Skeletal muscle cell (primary cell): ENCODE data around the gene TECR.

Source experiments
- DNase-seq: peaks from one replicate; pipeline ENCODE4 v3.0.0-alpha.2; 2010; ENCODE audit warnings: low read depth
- H3K4me3 ChIP-seq: 2 replicates; pipeline ENCODE4 v1.5.1; 2011; ENCODE audit warnings: low read depth, mild to moderate bottlenecking, control low read depth, low read length, moderate library complexity

Gene TECR

GRCh38 chr19:14507704-14508542, 21.5 kb upstream of the TECR start:
- no peak for DNase-seq

GRCh38 chr19:14510311-14511228, 18.8 kb upstream of the TECR start:
- H3K4me3 ChIP-seq = no peak overlapping the region
- peak; percentile 51 for DNase-seq

More at GRCh38 chr19:14507704-14508542, 21.5 kb upstream of the TECR start:
- H3K4me3 ChIP-seq = no peak overlapping the region

- H3K4me3 ChIP-seq = no peak overlapping the region
- DNase-seq = no peak
Observed at GRCh38 chr19:14511229-14511593, 18.2 kb upstream of the TECR start.

DNA sequence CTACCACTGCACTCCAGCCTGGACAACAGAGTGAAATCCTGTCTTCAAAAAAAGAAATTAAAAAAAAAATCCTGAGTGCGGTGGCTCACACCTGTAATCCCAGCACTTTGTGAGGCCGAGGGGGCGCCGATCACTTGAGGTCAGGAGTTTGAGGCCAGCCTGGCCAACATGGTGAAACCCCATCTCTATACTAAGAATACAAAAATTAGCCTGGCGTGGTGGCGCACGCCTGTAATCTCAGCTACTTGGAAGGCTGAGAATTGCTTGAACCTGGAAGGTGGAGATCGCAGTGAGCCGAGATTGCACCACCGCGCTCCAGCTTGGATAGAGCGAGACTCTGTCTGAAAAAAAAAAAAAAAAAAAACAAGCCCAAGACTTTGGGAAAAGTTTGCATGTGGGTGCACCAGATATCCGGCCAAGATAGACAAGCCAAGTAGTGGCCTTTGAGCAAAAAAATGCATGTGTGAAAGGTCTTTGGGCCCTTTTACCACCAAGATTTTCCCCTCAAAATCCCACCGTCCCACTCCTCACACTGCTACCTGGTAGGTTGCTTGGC, 16.9 kb upstream of the TECR start:
- no peak for DNase-seq
- no peak overlapping the region for H3K4me3 ChIP-seq

DNA sequence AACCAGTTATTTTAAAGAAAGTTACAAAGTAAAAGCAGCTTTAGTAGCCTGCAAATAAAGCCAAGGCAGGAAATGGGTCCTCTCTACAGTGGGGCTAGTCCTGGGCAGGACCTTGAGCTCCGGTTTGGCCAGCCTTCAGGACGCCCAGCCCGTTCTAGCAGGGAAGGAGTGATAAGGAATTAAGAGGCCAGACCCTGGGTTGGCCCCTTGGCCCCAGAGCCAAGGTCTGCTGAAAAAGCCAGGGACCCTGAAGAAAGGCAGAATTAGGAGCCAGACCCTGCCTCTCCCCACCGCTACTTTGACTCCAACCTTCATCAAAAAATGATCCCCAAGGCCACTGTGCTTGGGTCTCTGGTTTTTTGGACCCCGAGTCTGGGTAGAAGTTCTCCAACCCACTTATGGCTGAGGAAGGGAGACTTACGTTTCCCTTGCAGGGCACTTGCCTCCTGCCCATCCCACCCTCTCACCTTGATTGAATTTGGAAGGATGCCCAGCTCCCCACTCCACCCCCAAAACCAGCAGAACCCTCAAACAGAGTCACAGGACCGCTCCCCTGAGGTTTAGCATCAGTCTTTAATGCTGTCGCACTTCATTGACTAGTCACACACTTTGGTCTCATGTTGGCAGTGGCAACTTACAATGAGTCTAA, 15.1 kb upstream of the TECR start:
- DNase-seq = no peak
- H3K4me3 ChIP-seq = no peak overlapping the region

DNA sequence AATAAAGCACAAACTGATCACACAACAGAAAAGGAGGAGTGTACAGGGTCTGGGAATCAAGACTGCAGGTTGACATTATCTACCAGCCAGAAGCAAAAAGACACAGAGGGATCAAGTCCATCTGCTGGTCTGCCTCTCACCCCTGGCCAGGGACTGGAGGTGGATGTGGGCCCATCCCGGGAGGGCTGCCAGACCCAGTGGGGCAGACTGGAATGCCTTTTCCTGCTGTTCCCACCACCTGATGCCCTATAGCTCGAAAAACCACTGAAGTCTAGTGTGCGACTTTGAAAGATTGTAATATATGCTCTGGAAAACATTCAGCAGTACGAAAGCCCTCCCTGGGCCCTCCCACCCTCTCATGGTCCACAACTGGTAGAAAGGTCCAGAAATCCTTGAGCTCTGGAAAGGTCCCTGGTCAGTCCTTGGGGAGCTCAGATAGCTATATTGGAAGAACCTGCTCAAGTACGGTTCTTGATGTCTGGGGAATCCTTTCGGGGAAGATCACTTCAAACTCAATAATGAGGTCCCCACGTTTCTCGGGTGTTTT, 13.8 kb upstream of the TECR start:
- peak overlapping the region; percentile 90 for H3K4me3 ChIP-seq
- DNase-seq = no peak

DNA sequence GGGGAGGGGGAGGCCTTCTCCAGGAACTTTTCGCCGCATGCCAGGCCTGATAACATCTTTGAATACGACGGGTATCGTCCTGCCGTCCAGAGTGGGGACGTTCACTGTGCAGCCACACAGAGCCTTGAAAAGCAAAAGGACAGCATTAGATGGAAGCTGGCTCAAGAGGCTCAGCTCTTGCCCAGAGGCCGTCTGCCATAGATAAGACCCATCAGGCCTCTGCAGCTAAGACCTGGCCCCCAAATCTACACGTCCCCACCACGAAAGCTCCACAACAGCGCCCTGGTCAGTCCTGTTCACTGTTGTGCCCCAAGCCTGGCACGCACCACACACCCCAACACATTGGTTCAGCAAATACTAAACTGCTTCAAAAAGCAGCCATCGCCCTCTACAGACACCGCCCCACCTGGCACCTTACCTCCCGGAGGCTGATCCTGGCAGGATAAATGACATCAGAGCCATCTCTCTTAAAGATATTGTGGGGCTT, 13.3 kb upstream of the TECR start:
- no peak for DNase-seq
- H3K4me3 ChIP-seq = peak overlapping the region; percentile 90

DNA sequence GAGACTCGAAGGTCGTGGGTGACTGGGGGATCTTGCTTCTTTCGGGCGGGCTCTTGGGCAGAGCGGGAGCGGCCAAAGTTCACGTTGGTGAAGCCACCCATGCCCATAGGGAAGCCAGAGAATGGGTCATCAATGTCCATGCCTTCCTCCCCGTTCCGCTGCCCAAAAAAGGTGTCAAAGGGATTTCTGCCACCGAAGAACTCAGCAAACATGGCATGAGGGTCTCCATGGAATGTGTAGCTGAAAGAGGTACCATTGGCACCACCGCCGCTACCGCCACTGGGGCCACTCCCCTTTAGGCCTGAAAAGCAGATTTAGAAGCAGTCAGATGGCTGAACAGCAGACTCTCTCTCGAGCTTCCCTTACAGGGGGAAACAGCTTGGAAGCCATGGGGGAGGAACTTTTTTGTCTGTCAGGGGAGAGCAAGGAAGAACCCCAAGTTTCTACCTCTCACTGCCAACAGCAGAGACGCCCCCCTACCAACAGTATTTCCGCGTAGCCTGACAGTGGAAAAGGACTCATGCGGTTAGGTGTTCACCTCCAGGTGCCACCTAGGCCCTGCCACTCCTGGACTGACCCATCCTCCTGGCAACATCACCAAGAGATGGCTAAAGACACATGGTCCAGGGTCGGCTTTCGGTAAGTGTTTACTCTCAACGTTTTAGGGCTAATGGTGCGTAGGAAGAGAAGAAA, 12.5 kb upstream of the TECR start:
- H3K4me3 ChIP-seq = peak overlapping the region; percentile 90
- no peak for DNase-seq

- DNase-seq = no peak
Observed at GRCh38 chr19:14517446-14517839, 12.0 kb upstream of the TECR start.

DNA sequence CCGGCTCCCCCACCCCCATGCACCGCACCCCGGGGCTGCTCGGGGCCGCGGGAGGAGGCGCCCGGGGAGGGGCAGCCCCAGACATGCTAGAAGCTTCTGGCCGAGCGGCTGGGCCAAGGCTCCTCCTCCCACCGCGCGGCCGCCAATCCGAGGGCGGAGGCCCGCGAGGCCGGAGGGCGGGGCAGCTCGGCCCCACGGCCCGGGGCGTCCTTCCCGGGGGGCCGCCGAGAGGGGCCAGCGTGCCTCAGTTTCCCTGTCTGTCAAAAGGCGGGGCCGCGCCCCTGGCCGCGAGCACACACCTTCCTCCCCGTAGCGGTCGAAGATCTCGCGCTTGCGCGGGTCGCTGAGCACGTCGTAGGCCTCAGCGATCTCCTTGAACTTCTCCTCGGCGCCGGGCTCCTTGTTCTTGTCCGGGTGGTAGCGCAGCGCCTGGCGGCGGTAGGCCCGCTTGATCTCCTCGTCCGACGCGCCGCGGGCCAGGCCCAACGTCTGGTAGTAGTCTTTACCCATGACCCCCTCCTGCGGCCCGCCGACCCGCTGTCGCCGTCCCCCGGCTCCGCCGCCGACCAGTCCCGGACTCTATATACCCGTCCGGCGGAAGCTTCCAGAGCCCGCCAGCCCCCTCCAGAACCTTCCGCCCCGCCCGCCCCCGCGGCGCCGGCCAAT, 11.4 kb upstream of the TECR start, which contains the start of gene DNAJB1:
Gene DNAJB1 (minus strand): TSS at position 558 of the 666 bp plus-strand sequence. CDS start 48 bp downstream, at position 510.
- H3K4me3 ChIP-seq = peak within 1 kb of the TSS; percentile 90
- DNase-seq = no peak

More at GRCh38 chr19:14517446-14517839, 12.0 kb upstream of the TECR start:
- peak overlapping the region; percentile 90 for H3K4me3 ChIP-seq

DNA sequence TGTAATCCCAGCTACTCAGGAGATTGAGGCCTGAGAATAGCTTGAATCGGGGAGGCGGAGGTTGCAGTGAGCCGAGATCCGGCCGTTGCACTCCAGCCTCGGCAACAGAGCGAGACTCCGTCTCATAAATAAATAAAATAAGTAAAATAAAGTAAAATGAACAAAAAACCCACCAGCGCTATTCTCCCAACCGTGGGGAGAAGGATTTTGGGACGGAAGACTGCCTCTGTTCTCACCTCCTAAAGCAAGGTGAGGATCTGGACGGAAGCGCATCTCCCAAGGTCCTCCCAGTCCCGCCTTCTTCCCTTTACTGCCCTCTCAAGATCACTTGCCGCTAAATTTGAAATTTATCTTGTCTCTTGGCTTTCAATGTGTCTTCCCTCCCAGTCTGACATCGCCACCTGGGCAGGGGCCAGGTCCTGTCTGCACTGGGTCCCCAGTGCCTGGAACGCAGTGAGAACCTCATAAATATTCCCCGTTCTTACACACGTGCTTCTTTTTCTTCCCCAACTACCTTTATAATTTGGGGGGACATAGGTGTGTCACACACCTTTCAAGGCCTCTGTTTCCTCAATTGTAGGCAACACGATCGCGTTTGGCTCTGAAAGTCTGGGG, 10.0 kb upstream of the TECR start:
- no peak overlapping the region for H3K4me3 ChIP-seq
- DNase-seq = no peak

DNA sequence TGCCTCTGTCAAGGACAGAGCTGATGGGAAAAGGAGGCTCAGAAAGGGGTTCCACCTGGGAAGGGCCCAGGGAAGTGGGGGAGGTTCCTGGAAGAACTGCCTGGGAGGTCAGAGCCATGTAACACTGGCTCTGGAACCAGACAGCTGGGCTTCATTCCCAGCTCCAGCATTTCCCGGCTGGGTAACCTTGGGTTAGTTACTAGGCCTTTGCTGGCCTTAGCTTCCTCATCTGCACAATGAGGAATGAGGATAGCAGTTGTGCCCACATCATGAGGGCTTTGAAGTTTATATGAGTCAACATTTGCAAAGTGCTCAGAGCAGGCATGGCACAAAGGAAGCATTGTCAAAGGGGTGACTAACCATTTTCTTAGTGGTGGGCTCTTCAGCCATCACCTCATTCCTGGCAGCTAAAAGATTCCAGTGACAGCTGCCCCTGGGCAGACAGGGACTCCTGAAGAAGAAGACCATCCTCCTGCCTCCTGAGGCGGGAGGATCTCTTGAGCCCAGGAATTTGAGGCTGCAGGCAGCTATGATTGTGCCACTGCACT, 9.5 kb upstream of the TECR start:
- no peak overlapping the region for H3K4me3 ChIP-seq
- DNase-seq = peak; percentile 61

DNA sequence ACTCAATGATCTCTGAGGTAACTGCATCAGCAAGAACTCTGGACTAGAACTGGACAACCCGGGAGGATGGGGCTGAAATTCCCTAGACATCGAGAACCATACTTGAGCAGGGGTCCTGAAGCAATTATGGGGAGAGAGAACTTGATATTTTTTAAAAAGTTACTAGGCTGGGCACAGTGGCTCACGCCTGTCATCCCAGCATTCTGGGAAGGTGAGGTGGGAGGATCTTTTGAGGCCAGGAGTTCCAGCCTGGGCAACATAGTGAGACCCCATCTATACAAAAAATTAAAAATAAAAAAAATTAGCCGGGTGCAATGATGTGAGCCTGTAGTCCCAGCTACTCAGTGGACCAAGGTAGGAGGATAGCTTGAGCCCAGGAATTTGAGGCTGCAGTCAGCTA, 8.9 kb upstream of the TECR start:
- no peak for DNase-seq
- H3K4me3 ChIP-seq = no peak overlapping the region

DNA sequence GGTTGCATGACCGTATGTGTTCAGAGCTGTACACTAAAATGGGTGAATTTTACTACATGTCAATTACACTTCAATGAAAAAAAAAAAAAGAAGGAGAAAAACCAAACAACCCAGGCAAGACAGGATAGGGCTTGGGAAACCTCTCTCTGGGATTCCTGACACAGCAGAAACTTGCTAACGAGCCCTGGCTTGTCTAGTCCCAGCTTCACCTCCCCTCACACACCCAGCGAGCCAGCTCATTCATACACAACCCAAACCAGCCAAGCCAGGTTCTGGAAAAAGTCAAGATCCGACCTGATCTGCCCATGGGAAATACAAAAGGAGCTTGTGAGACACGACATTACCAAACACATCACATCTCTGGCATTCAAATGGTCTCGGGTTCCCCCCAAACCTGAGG, 3.7 kb upstream of the TECR start:
- H3K4me3 ChIP-seq = no peak overlapping the region
- DNase-seq = no peak

DNA sequence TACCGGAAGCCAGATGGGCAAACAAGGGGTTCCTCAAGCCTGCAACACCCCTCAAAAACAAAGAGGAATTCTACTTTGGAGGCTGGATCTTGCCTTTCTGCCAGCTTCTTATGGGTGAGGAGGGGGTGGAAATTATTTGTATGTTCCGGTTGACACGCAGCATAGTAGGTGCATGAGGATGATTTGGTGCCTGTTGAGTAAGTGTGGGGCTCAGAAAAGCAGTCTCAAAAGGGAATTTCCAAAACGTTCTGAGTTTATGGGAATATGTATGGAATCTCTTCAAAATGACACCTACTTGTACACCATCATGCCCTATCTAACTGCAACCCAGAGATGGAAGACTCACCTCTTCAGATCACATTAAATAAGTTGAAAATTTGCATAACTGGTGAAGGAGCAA, 3.0 kb upstream of the TECR start:
- H3K4me3 ChIP-seq = no peak overlapping the region
- DNase-seq = no peak

- DNase-seq = no peak
- peak overlapping the region; percentile 98 for H3K4me3 ChIP-seq
Observed at GRCh38 chr19:14528419-14529253, 758 bp upstream of the TECR start.

GRCh38 chr19:14530005-14530348, 583 bp downstream of the TECR start:
- DNase-seq = no peak
- H3K4me3 ChIP-seq = peak overlapping the region; percentile 98
